ENCODE measurements around the gene EMD.
"Not testable (repeated sequence)": the region's sequence is repeated elsewhere in the genome, so short reads cannot be mapped to it uniquely, and the experiment has no call there.

Gene EMD

DNA sequence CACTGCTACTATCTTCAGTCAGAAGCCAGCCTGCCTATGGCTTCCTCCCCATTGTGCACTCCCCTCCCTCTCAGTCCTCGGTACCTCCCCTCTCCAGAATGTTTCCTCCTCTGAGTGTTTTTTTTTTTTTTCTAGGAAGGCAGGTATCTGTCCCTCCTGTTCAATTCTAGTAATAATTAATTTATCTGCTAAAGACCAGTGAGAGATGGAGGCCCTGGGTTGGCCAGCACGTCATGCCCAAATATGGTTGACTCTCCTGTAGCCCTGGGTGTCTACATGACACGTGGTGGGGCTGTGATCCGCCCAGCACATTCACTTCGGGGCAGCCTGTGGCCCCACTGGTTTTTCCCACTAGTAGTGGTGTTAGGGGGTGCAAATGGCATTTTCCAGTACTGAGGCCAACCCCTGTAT lies 6.5 kb upstream of the EMD start:
- DNase-seq = no peak

DNA sequence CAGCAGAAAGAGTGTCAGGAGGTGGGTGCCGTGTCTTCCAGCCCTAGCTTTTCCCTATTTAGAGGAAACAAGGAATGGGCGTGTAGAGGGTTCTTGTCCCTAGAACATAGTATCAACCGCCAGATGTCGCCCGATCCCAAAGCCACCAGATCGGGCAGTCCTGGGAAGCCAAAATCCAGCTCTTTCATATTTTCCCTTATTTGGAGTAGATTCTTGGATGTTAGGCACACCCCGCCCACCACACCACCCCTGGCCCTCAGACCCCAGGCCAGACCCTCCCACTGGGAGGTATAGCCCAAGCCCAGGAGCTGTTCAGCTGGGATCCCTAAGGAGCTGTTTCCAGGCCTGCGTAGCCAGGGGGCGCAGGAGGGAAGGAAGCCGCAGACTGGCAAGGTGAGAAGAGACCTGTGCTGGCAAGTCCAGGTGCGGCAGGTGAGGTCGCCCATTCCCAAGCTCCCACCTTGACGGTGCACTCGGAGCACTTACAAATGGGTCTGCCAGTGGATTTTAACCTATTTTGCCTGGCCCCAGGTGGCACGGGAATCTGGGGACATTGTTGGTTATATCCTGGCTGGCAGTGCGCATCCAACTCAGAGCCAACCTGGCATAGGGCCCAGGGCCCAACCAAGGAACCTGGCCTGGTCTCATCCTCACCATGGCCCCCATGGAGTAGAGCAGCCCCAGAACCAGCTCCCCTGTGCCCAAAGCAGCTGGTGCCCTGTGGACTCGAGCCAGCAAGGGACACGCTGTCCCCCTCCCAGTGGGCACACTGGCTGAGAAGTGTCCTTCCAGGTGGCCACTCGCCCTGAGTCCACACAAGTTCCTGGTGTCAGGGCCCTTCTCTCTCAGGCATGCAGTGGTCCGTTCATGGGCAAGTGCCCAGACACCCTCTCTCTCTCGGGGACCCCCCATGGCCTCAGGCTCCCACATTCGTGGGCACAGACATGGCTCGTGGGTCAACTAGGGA lies 5.5 kb upstream of the EMD start:
- no peak for DNase-seq

DNA sequence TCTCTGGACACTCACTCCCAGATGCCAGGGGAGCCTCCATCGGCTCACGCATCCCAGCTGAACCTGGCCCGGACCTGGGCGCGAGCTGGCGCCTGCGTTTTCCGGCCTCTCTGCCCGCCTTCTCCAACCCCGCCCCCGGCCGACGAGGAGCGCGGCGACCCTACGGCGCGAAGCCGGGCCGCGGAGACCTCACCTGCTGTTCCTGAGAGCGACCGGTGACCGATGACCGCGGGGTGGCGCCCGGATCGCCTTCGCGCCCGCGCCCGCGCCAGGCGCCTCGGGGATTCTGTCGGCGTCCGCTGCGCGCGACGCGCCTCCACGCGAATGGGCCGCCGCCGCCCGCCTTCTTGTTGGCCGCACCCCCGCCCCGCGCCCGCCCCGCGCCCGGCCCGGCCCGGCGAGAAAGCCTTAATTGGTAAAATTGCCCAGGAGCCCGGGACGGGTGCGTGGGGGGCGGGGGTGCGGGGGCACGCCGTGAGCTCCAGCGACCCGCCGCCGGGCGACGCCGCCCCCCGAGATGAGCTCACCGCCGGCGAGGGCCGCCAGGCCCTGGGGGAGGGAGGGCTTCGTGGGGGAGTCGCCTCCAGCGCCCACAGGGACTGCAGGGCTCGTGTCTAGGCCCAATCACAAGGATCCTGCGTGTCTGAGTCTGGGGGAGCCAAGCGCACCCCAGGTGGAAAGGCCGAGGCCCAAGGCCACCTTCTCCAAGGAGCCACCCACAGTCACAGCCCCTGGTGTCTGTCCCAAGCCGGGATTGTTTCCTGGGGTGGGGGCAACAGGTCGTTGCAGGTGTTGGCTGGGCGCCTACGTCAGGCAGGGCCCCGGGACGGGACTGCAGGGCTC lies 4.6 kb upstream of the EMD start, which contains the start of gene FLNA:
Gene FLNA, minus strand, starts transcription at position 322 of the 843 bp plus-strand sequence. CDS start 3,389 bp downstream, outside the sequence.
- no peak for DNase-seq

DNA sequence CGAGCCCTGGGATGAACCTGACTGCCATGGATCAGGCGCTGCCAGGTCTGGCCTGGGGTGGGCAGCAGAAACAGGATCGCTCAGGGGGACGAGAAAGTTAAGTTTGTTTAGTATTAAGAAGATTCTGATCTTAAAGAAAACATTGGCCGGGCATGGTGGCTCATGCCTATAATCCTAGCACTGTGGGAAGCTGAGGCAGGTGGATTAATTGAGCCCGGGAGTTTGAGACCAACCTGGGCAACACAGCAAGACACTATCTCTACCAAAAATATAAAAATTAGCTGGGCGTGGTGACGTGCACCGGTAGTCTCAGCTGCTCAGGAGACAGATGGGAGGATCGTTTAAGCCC lies 4.0 kb upstream of the EMD start:
- no peak for DNase-seq

DNA sequence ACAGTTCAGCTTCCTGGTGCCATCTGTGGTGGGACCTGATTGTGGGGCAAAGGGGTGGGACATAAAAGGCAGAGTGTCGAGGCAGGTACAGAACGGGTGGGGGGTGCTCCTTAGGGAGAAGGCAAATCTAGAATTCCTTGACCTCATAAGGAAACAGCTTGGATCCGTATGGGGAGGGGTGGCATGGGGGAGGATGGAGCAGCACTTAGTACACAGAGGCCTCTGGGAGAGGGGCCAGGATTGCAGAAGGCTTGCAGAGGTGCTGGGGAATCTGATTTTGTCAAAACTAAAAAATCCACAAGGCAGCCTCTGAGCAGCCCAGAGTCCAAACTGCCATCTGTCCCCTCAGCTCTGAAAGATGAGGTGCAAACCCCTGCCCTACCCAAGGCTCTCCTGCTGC lies 2.3 kb upstream of the EMD start:
- DNase-seq = no peak

DNA sequence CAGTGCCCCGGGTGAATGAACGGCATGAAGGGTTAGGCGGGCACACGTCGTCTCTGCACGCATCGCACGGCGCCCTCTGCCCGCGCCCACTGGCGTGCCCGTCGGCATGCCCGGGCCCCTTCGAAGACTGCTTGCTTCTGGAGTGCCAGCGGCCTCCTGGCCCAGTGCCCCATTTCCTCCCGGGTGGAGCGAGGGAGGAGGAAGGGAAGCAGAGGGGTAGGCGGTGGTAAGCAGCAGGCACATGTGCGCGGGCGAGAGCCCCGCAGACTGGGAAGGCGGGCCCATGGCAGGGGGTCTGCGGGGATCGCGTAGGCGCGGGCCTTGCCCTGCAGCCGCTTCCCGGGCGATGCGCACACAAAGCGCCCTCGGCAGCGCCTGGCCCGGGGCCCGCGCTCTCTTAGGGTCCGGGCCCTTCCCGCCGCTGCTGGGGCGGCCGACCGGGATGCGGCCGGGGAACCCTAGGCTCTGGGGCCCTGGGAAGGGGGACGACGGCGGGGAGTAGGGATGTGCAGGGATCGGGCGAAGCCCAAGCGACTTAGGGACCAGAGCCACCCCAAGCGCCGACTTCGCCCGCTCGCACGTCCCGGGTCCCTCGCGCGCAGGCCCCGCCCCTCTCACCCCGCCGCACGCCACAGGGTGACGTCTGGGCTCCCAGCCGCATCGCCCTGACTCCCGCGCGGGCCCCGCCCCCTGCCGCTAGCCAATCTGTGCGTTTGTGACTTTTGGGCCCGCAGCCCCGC lies 866 bp upstream of the EMD start:
- no peak for DNase-seq

DNA sequence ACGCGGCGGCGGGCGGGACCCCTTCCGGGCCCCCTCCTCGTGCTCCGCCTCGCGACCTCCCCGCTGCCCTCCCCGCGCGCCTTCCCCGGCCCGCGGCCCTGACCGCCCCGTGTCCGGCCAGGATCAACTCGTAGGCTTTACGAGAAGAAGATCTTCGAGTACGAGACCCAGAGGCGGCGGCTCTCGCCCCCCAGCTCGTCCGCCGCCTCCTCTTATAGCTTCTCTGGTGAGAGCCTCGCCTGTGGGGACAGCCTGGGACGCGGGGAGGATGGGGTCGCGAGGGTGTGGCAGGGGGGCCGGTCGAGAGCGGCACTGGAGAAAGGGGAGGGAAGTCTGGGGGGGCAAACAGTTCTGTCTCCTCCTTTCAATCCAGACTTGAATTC lies 465 bp downstream of the EMD start:
- DNase-seq = no peak

DNA sequence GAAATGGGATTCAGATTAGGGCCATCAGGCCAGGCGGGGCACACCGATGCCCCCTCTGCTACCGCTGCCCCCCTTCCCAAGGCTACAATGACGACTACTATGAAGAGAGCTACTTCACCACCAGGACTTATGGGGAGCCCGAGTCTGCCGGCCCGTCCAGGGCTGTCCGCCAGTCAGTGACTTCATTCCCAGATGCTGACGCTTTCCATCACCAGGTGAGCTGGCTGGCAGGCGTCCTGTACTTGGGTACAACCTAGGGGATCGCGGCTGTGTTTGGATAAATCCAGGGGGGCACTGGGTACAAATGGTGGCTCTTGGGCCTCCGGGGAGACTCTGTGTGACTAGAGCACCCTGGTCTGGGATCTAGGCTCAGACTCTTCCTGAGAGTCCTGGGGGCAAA lies 1.1 kb downstream of the EMD start:
- no peak for DNase-seq

DNA sequence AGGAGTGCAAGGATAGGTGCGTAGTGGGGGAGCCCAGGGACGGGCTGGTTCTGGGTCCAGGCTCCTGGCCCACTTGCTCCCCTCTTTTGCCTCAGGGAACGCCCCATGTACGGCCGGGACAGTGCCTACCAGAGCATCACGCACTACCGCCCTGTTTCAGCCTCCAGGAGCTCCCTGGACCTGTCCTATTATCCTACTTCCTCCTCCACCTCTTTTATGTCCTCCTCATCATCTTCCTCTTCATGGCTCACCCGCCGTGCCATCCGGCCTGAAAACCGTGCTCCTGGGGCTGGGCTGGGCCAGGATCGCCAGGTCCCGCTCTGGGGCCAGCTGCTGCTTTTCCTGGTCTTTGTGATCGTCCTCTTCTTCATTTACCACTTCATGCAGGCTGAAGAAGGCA lies 1.7 kb downstream of the EMD start:
- DNase-seq = no peak

DNA sequence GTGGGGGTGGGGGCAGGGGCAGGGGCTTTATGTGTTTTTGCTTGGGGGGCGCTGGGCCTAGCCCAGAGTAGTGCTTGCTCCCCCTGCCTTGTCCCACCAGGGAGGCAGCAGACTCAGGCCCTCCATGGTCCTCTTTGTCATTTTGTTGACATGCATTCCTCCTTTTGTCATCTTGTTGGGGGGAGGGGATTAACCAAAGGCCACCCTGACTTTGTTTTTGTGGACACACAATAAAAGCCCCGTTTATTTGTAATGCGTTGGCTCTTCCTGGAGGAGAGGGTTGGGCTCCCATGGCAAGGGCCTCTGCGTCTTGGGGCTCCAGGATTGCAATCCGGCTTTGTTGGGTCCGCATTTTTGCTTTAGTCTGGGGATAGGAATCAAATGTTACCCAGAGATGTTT lies 2.2 kb downstream of the EMD start:
- no peak for DNase-seq

DNA sequence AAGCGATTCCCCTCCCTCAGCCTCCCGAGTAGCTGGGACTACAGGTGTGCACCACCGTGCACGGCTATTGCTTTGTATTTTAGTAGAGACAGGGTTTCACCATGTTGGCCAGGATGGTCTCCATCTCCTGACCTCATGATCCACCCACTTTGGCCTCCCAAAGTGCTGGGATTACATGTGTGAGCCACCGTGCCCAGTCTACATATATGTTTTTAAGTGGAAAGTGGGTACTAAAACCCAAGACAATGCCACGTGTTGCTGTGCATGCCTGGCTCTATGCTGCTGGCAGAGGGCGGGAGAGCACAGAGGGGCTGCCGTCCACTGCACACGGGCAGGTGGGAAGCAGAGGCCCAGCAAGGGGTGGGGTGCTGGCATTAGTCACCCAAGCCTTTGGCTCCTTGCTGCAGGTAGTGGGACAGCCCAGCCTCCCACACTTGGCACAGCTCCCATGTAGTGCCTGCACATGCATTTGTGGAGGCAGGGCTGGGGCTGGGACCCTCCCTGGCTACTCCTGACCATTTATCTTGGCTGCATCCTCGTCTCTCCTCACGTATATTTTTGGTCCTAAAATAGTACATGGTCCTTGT lies 3.5 kb downstream of the EMD start:
- DNase-seq = no peak

DNA sequence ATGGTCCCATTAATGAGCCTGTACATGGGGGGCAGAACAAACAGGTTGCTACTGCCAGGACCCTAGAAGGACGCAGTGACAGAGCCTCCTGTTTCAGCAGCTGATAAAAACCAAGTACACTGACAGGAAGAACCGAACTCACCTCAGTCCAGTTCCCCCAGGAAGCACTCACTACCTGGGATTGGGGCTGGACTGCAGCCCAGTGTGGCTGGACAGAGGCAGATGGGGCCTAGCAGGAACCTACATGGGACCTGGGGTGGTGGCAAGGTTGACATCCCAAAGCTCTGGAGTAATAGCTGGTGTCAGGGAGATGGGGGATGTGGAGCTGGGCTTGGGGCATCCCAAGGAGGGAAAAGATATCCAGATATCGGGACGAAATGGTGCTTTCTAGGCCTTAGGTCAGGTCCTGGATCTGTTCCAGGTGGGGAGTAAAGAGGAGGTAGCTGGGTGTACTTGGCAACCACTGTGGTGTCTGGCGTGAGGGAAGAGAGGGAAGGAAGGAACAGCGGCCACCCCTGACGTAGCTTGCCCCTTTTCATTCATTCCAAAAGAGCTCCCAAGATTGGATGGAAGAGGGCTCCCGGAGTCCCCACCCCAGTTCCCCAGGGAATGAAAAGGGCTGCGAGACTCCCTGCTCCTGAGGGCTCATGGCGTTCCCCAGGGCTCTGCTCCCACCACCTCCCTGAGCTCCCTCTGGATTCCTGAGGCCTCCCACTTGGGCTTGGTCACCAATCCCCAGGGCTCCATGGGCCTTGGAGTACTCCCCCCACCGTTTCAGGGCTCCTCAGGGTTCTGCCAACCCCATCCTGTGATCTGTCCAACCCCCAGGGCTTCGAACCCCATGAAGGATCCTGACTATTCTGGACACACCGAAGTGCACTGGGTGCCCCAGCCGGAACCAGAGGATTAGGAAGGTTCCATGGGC lies 4.5 kb downstream of the EMD start:
- no peak for DNase-seq

DNA sequence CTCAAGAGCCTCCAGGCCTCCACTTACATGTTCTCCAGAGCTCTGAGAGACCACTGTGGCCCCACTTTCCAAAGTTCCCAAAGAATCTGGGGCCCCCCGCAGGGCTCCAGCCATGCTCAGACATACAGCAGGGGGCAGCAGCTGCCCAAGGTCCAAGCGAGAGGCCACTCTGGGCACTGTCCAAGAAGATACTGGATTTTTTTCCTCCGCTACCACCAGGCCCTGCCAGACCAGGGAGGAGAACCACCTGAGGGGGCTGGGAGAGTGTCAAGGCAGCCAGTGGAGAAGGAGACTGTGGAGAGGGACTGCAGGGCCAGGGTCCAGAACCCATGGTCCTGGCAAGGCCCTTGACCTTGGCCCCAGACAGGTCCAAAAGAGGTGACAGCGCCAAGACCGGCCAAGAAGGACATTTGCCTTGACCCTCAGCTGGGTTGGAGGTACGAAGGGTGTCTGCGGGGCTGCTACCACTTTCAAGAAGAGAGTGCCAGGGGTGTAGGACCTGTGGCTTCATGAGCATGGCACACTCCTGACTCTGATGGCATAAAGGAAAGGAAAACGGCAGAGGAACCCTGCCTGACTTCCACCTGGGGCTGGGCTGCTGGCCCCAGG lies 5.3 kb downstream of the EMD start:
- DNase-seq = no peak

DNA sequence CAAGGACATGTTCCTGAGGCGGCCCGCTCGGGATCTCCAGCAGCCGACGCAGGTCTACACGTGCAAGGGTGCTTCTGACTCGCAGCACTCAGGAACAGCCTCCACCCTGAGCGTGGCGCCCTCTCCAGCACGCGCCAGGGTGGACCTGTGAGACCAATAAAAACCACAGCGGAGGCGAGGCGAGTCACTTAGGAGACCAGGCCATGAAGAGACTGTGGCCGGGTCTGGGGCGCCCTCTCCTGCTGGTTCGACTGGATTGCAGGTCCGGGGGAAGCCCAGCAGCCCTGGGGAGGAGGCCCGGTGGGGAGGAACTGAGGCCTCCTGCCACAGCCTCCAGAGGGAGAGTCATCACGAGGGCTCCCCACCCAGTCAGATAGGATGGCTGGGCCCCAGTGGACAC lies 9.0 kb downstream of the EMD start:
- DNase-seq = not testable (repeated sequence)

DNA sequence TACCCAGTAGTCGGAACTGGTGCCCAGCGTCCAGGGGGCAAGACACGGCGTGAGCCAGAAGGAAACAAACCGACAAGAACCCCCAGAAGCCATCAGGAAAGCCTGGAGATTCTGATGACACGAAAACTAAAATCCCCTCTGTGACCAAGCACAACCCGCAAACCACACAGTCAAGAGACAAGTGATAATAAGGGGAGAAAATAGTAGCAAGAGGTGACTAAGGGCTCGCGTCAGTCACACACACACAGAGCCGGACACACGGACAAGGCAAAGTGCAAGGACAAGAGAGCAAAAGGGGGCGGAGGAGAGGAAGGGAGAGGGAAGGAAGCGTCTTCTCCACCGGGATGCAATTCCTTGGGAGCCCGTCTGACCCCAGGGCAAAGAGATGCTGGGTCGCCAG lies 9.6 kb downstream of the EMD start:
- DNase-seq = not testable (repeated sequence)

DNA sequence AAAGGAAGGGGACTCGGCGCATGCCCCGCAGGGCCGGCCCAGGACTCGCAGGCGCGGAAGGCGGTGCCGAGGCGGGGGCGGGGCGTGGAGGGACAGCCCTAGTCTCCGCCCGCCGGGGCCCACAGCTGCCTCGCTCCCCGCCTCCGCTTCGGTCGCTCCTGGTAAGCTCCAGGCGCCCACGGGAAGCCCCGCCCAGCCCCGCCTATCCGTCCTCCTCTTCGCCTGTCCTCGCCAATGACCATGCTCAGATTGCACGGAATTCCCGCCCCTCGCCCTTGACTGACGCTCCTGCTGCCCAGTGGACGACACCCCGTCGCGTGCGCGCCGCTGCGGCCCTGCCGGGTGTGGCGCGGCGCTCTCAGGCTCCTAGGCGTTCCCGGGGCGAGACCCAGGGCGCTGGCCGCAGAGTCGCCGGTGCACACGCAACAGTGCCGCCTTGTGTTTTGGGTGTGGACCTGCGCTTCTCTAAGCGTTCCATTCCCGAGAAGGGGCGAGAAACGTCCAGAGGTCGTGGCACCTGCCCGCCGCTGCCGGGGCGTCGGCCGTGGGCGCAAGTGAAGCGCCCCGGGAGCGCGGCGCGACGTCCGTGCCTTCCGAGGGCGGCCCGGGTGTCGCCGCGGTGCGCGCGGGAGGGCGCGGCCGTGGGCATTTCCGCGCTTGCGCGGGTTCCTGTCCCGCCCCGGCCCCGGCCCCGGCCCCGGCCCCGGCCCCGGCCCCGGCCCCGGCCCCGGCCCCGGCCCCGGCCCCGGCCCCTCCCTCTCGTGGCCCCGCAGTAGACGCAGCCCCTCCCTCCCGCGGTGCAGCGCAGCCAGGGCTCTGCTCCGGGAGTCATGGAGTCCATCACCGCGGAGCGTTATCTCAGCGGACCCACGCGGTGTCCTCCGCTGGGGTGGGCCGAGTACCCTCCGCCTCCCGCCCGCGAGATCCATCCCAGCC lies 11.0 kb downstream of the EMD start:
- not testable (repeated sequence) for DNase-seq

DNA sequence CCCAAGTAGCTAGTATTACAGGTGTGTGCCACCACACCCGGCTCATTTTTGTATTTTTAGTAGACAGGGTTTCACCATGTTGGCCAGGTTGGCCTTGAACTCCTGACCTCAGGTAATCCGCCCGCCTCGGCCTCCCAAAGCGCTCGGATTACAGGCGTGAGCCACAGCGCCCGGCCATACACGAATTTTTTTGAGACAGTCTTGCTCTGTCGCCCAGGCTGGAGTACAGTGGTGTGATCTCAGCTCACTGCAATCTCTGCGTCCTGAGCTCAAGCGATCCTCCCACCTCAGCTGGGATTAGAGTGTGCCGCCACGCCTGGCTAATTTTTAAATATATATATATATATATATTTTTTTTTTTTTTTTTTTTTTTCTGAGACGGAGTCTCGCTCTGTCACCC lies 17.3 kb downstream of the EMD start:
- not testable (repeated sequence) for DNase-seq

DNA sequence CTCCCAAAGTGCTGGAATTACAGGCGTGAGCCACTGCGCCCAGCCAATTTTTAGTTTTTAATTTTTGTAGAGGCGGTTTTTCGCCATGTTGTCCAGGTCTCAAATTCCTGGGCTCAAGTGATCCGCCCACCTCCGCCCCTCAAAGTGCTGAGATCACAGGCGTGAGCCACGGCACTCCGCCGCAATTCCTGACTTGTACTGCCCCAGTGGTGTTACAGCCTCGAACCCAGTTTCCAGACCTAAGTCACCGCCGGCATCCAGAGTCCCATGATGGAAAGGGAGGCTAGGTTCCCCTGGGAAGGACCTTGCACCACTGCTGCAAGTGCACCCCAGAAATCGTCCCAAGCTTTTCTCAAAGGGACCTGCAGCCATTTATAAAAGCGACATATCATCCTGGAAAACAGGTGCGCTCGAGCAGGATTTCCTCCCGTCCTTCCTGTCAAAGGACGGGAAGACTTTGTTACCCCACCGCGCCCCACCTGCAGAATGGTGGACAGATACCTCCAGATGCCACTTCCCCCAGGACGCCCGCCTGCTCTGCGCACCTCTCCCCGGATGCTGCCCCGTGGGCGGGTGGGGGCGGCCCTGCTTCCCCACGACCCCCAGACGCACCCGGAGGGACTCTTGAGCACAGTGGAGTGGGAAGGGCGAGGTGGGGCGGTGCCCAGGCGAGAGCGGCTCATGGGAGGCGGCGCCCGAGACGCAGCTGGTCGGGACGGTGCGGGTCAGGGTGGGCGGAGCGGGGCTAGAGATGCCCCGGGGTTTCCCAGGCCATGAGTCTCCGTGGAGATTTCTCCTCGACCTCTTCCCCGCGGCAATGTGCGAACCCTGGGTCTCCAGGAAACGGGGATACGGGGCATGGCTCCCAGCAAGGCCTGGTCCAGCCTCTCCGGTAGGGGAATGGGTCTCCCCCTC lies 18.1 kb downstream of the EMD start:
- no peak for DNase-seq

Measured in activated CD4-positive, alpha-beta T cell treated with anti-CD3 and anti-CD28 coated beads for 1 hour (primary cell).